Loucy (cell line): ENCODE data around the gene GAREM2.

Experiments used
- H2AFZ ChIP-seq: fragments of 200-600 bp; sonication (generic); 2 replicates; pipeline ENCODE4 v1.6.0; 2016; ENCODE audit warnings: antibody characterized with exemption, mild to moderate bottlenecking, low read length, moderate library complexity
- H3F3A ChIP-seq: fragments of 200-600 bp; 2 replicates; pipeline ENCODE4 v1.6.0; 2016; ENCODE audit warnings: antibody characterized with exemption, low read depth, mild to moderate bottlenecking
- H3K27me3 ChIP-seq: fragments of 200-600 bp; sonication (generic); 2 replicates; pipeline ENCODE4 v1.6.1; 2014; ENCODE audit warnings: low read length, mild to moderate bottlenecking; ENCODE audit not compliant: insufficient read depth, poor library complexity, severe bottlenecking
- H3K36me3 ChIP-seq: fragments of 200-600 bp; sonication (generic); 2 replicates; pipeline ENCODE4 v1.6.1; 2016; ENCODE audit warnings: low read length; ENCODE audit not compliant: insufficient read depth
- H3K4me1 ChIP-seq: fragments of 200-600 bp; sonication (generic); 2 replicates; pipeline ENCODE4 v1.5.1; 2014; ENCODE audit warnings: low read length, mild to moderate bottlenecking; ENCODE audit not compliant: insufficient read depth, poor library complexity, severe bottlenecking
- H3K4me2 ChIP-seq: fragments of 200-600 bp; sonication (generic); 2 replicates; pipeline ENCODE4 v1.6.0; 2014; ENCODE audit warnings: antibody characterized with exemption, low read length, low read depth, mild to moderate bottlenecking; ENCODE audit not compliant: poor library complexity, severe bottlenecking
- H3K4me3 ChIP-seq: fragments of 200-600 bp; sonication (generic); 2 replicates; pipeline ENCODE4 v1.5.1; 2014; ENCODE audit warnings: low read length, mild to moderate bottlenecking, mixed read lengths; ENCODE audit not compliant: poor library complexity, severe bottlenecking
- H3K79me2 ChIP-seq: fragments of 200-600 bp; sonication (generic); 2 replicates; pipeline ENCODE4 v1.6.1; 2014; ENCODE audit warnings: low read length; ENCODE audit not compliant: insufficient read depth
- H3K9ac ChIP-seq: fragments of 200-600 bp; sonication (generic); 2 replicates; pipeline ENCODE4 v1.6.0; 2014; ENCODE audit warnings: mild to moderate bottlenecking, low read depth, low read length, moderate library complexity; ENCODE audit not compliant: poor library complexity, severe bottlenecking
- H3K9me2 ChIP-seq: fragments of 200-600 bp; sonication (generic); replicated peaks from 2 replicates; pipeline ENCODE4 v1.6.1; 2016; ENCODE audit warnings: low read depth, low read length, mixed read lengths
- H3K9me3 ChIP-seq: fragments of 200-600 bp; sonication (generic); 2 replicates; pipeline ENCODE4 v1.6.1; 2014; ENCODE audit warnings: mild to moderate bottlenecking, antibody characterized with exemption, low read length, low read depth; ENCODE audit not compliant: insufficient read depth
- H4K20me1 ChIP-seq: fragments of 200-600 bp; sonication (generic); 2 replicates; pipeline ENCODE4 v1.6.0; 2014; ENCODE audit warnings: antibody characterized with exemption, low read length, mild to moderate bottlenecking; ENCODE audit not compliant: insufficient read depth, poor library complexity, severe bottlenecking
- CTCF ChIP-seq: fragments of 200-600 bp; sonication (generic); conservative IDR thresholded peaks from 2 replicates; pipeline ENCODE4 v1.5.1; 2014; ENCODE audit warnings: mild to moderate bottlenecking, antibody characterized with exemption, low read length
- EZH2phosphoT487 ChIP-seq: fragments of 200-600 bp; IDR thresholded peaks from 2 replicates; pipeline ENCODE4 v1.6.1; 2018; ENCODE audit warnings: antibody characterized with exemption, mild to moderate bottlenecking, moderate library complexity, borderline replicate concordance

Gene GAREM2

GRCh38 chr2:26223018-26223417 lies 50.1 kb downstream of the GAREM2 start:
- Histone ChIP-seq H3K79me2 (no peaks in the 10 kb centered on the region), H3K9me3 (no peaks in the 10 kb centered on the region), H4K20me1 (no peaks in the 10 kb centered on the region), H3K9ac (no peak overlapping the region), H2AFZ (no peak overlapping the region), H3K4me2 (no peak overlapping the region), H3K9me2 (no peaks in the 10 kb centered on the region), H3K36me3 (peaks cover 58% of the 10 kb centered on the region; the same call in 1 of the 2 replicates), H3F3A (no peaks in the 10 kb centered on the region), H3K4me1 (no peaks in the 10 kb centered on the region), H3K4me3 (no peak overlapping the region), H3K27me3 (no peaks in the 10 kb centered on the region)
- TF ChIP-seq CTCF, result no peak
- no peak for TF ChIP-seq EZH2phosphoT487

- TF ChIP-seq EZH2phosphoT487 (no peak), CTCF (no peak)
- H3K27me3 ChIP-seq, result no peaks in the 10 kb centered on the region
- no peaks in the 10 kb centered on the region for H3K4me1 ChIP-seq
- H3K79me2 ChIP-seq, result no peaks in the 10 kb centered on the region
- H2AFZ ChIP-seq, result no peak overlapping the region
- no peaks in the 10 kb centered on the region for H3K9me3 ChIP-seq
- H3K36me3 ChIP-seq, result peaks cover 66% of the 10 kb centered on the region; the same call in 1 of the 2 replicates
- H3K9me2 ChIP-seq, result no peaks in the 10 kb centered on the region
- no peaks in the 10 kb centered on the region for H3F3A ChIP-seq
- no peaks in the 10 kb centered on the region for H4K20me1 ChIP-seq
- no peak overlapping the region for H3K4me2 ChIP-seq
- no peak overlapping the region for H3K4me3 ChIP-seq
- no peak overlapping the region for H3K9ac ChIP-seq
Observed at GRCh38 chr2:26224095-26224494, 51.2 kb downstream of the GAREM2 start.

- no peaks in the 10 kb centered on the region for H3K9me2 ChIP-seq
- no peaks in the 10 kb centered on the region for H3K79me2 ChIP-seq
- H3K4me3 ChIP-seq, result no peak overlapping the region
- TF ChIP-seq EZH2phosphoT487 (no peak), CTCF (no peak)
- H3K27me3 ChIP-seq, result no peaks in the 10 kb centered on the region
- H3K9ac ChIP-seq, result no peak overlapping the region
- no peak overlapping the region for H3K4me2 ChIP-seq
- no peaks in the 10 kb centered on the region for H4K20me1 ChIP-seq
- H3K4me1 ChIP-seq, result no peaks in the 10 kb centered on the region
- no peak overlapping the region for H2AFZ ChIP-seq
- no peaks in the 10 kb centered on the region for H3K9me3 ChIP-seq
- peaks cover 88% of the 10 kb centered on the region for H3K36me3 ChIP-seq
- no peaks in the 10 kb centered on the region for H3F3A ChIP-seq
Observed at GRCh38 chr2:26229595-26229994, 56.7 kb downstream of the GAREM2 start.
